Glomerular visceral epithelial cell (primary cell): Measurements from ENCODE around the gene CBY2.

Source experiments
- DNase-seq: peaks from one replicate; pipeline ENCODE4 v3.0.0-alpha.2; 2016; ENCODE audit errors: extremely low spot score

Gene CBY2

DNA sequence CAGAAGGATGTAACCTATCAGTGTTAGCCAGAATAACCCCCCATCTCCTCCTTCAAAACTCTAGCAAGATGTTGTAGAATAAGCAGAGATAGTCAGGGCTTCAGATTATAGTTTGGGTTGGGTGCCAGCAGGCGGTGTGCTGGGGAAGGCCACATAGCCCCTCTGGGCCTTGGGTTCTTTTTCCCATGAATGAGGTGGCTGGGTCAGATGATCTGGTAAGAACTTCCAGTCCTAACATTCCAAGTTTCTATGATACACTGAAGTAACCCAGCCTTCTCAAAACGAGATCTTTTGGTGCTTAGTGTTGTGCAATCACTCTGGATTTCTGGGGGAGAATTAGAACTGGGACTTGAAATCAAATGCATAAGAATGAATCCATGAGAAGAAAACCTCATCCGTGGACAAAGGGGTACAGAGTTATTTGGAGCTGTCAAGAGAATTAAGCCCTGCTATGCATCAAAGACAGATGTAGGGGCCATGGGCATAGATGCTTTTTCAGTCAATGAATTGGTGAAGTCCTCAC lies 810 bp downstream of the CBY2 start:
- no peak for DNase-seq

GRCh38 chr13:45704211-45704739 lies 2.2 kb downstream of the CBY2 start:
- DNase-seq, result no peak

DNA sequence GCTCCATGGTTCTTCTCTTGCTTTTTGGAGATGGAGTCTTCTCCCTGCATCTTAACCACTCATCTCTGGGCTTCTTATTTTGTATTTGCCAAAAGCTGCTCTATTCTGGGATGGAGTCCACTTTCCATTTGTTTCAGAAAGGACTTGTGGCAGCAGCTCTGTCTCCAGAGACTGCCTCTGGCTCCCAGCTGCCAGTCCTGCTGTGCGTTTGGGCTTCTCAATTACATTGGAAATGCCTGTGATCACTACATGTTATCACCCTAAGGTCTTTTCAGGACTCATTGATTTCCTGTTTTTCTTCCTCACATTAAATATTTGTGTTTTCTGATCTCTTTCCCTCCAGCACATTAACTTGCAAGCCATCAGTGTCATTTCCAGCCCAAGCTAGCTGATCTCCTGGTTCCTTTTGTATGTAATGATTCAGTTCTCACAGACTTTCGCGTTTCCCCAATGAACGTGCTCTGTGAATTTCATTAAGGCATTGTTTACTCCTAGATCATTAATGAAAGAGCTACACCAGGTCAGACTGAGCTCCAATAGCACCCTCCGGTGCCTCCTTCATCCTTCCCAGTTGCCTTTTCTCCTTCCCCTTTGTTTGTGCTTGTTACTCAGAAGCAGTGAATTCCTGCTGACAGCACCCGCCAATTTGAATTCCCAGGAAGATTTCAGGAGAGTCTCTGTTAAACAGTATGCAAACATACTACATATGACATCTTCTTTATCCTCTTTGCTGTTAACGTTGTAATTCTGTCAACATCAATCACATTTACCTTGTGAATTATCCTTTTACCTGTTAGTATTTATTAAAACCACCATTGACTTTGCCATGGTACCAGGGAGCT lies 3.0 kb downstream of the CBY2 start:
- no peak for DNase-seq

GRCh38 chr13:45705918-45706317 lies 3.8 kb downstream of the CBY2 start:
- DNase-seq, result no peak

- DNase-seq, result no peak
These were observed 5.5 kb downstream of the CBY2 start for GRCh38 chr13:45707516-45708100.

DNA sequence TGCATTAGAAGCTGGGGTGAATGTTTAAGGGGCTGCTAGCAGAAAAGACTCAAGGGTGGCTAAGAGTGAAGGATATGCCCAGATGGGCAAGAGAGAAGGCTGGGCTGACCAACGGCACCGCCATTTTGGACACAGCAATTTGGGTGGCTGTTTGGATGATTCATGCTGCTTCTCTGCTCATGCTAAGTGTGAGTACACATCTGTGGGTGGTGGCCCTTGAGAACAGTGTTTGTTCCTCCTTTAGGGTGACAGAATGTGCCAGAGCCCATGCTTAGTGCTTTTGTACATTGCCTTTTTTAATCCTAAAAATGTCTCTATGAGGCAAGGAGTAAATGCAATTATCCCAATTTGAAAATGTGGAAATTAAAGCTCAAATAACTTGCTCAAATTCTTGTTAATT lies 9.8 kb downstream of the CBY2 start:
- no peak for DNase-seq

- DNase-seq, result no peak
These were observed 11.1 kb downstream of the CBY2 start for GRCh38 chr13:45713106-45713690.

- no peak for DNase-seq
These were observed 11.6 kb downstream of the CBY2 start for GRCh38 chr13:45713721-45714120.

GRCh38 chr13:45714170-45714569 lies 12.1 kb downstream of the CBY2 start:
- DNase-seq, result no peak

DNA sequence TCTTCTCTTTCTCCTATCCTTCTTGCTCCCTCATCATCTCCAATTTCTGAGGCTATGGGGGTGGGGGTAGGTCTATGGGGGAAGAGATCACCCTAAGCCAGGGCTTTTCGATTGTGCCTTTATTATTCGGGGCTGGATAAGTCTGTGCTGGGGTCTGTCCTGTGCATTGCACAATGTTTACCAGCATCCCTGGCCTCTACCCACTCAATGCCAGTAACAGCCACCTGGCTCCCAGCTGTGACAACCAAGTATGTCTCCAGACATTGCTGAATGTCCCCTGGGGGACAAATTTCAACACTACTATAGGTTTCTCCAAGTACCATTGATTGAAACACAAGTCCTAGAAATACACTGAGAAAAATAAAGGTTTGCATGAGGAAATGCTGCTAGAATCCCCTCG lies 13.2 kb downstream of the CBY2 start:
- DNase-seq, result no peak

DNA sequence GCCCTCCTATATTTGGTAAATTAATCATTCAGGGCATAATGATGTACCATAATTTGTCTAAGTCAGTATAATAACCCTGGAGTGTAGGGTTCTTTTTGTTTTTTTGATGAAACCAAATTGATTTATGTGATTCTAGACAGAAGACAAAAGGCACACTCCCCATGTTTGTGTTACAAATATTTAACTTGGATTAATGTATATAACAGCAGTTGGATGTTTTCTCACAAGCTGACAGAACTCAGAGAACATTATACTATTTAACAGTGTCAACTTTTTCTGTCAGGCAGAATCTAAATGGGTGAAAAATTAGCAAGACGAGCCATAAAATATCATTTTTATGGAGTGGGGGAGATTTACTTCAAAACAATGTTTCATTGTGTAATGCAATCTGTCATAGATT lies 15.2 kb downstream of the CBY2 start:
- no peak for DNase-seq

- DNase-seq, result no peak
These were observed 15.9 kb downstream of the CBY2 start for GRCh38 chr13:45718063-45718462.

DNA sequence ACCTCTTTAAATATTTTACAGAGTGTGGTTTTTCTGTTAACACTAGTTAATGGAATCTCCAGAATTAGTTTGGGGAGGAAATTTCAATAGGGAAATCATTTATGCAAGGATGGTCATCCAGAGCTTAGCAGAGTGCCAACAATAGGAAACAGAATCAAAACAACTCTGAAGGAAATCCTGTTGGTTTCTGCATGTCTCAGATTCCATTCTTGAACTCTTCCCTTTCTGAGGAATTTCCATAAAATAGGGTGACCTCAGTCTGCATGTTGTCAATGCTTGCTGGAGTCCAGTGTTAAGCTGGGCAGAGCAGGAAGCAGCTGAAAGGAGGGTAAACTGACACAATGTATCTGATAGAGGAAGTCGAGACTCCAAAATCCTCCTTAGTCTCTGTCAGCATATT lies 16.9 kb downstream of the CBY2 start:
- DNase-seq, result peak; percentile 18

GRCh38 chr13:45721203-45721731 lies 19.1 kb downstream of the CBY2 start:
- no peak for DNase-seq

- no peak for DNase-seq
These were observed 21.7 kb downstream of the CBY2 start for GRCh38 chr13:45723798-45724197.

DNA sequence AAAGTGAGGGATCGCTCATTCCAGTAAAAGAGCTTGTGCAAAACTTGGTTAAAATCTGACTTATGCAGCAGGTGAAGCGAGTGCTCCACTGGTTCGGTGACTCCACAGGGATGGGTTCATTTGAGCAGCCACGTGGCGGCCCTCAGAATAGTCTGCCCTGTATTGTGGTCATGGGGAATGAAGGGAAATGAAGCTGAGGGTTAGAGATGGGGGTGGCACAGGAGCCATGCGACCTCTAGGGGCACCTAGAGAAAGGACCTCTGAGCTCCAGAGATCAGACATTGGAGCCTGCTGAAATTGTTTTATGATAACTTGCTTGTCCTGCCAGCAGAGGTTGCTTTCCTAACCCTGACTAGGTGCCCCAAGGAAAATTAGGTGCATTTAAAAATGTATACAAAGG lies 26.6 kb downstream of the CBY2 start:
- DNase-seq, result peak; percentile 14

DNA sequence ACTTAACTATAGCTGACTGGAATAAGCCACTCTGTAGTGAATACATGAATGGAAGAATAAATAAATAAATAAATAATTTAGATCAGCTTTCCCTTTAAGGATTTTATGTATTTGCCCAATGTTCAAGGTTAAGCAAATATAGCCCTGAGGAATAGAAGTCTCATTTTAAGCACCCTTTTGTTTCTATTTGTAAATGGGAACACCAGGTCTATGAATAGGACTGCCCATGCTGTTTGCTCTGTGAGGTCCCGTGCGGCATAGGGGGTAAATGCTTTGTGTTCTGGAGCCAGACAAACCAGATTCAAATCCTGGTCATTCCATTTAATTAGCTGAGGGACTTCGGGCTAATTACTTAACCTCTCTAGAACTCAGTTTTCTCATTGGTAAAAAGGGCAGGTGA lies 29.3 kb downstream of the CBY2 start:
- no peak for DNase-seq

DNA sequence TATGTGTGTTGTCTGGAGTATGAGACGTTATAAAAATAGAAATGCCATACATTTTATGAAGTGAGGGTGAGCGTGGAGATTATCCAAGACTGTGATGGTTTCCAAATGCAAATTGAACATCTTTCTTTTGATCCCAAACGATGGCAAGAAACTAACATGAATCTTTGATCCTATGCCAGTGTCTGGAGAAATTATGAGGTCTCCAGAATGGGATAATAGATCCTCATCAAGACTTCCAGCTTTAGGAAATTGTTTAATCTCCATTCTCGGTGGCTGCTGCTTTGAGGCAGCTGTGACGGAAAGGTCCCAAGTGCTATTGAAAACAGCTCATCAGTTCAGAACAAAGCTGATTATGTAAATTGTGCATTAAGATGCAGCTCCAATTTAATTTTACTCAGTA lies 30.8 kb downstream of the CBY2 start:
- no peak for DNase-seq

GRCh38 chr13:45733361-45733760 lies 31.2 kb downstream of the CBY2 start:
- no peak for DNase-seq

DNA sequence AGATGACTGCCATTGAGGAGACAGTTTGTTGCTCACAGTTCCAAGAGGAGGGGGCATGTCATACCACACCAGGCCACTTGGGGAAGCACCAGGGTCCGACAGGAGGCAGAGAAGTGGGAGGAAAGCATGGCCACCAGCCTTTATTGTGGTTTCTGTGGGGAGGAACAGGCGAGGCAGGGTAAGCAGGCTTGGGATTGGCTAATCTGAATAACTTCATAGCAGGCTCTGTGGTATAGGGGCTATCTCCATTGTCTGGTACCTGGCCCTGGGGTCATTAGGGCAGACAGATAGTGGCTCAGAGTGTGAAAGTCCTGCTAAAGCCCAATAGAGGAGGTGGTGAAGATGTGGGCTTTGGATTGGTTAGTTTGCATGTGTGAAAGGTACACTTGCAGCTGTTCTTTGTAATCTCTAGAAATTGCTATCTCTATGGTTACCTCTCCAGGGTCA lies 35.5 kb downstream of the CBY2 start:
- no peak for DNase-seq

DNA sequence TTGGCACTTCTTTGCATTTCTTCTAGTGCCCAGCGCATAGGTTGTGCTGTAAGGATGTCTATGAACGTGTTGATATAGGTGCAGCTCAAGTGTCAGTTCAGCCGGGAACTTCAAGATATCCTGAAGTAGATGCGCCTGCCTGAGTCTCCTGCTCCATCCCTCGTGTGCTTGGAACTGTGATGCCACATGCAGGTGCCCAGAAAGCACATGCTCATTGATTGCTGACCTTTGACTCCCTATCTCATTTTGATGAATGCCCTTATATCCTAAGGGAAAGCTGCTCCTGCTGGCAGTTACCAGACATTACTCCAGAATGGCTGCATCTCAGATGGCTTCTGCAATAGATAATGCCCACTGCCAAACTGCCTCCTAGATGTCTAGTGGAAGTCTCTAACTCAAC lies 40.9 kb downstream of the CBY2 start:
- DNase-seq, result no peak

DNA sequence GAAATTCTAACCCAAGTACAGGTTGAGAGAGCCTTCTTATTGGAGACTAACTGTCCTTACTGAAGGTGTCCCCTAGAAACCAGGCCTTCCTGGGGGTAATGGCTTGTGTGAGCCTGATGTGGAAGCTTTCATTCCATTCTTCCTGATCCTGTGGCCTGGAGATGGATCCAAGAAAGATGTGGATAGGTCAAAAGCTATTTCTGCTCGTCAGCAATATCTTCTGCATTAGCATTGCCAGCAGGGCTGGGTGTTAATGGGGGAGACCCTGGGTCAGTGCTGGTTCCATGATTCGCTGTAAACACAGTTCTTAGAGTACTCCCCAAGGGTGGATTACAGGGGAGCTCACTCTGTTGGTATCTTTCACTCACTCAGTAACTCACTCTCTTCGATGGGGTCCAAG lies 42.9 kb downstream of the CBY2 start:
- no peak for DNase-seq
